ENCODE data around the gene CAMK2D.

DNA sequence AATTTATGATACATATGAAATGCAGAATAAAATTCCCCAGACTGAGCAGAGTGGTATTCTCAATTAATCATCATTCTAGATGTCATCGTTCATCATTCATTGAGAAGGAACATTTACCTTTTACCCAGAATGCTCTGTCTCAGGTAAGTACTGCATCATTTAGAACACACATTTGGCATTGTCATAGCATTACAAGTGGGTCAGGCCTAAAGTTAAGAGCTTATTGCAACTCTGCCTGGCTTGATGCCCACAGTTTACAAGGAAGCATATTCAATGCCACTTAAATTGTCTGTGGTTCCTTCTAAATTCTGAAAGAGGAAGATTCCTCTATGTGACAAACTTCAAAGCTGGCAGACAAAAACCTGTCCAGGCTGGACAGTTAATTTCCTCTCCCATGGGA is 87.3 kb downstream of the CAMK2D start:
- TF ChIP-seq RFX5 (IDR thresholded peaks at IDR 0.05) (no peak), JUN (IDR thresholded peaks at IDR 0.05) (no peak), POLR2A (IDR thresholded peaks at IDR 0.05; ENCODE audit: low read length) (no peak), MAZ (IDR thresholded peaks at IDR 0.05; ENCODE audit: borderline replicate concordance, low read depth, low read length) (no peak), EHMT2 (IDR thresholded peaks at IDR 0.05; ENCODE audit: low read depth) (no peak), RNF2 (IDR thresholded peaks at IDR 0.05; ENCODE audit: borderline replicate concordance, low read depth) (no peak), CBX8 (IDR thresholded peaks at IDR 0.05) (no peak), EP300 (IDR thresholded peaks at IDR 0.05) (no peak), RCOR1 (IDR thresholded peaks at IDR 0.05; ENCODE audit: low read depth, low read length) (no peak)
- TF ChIP-seq, protein P1, sequence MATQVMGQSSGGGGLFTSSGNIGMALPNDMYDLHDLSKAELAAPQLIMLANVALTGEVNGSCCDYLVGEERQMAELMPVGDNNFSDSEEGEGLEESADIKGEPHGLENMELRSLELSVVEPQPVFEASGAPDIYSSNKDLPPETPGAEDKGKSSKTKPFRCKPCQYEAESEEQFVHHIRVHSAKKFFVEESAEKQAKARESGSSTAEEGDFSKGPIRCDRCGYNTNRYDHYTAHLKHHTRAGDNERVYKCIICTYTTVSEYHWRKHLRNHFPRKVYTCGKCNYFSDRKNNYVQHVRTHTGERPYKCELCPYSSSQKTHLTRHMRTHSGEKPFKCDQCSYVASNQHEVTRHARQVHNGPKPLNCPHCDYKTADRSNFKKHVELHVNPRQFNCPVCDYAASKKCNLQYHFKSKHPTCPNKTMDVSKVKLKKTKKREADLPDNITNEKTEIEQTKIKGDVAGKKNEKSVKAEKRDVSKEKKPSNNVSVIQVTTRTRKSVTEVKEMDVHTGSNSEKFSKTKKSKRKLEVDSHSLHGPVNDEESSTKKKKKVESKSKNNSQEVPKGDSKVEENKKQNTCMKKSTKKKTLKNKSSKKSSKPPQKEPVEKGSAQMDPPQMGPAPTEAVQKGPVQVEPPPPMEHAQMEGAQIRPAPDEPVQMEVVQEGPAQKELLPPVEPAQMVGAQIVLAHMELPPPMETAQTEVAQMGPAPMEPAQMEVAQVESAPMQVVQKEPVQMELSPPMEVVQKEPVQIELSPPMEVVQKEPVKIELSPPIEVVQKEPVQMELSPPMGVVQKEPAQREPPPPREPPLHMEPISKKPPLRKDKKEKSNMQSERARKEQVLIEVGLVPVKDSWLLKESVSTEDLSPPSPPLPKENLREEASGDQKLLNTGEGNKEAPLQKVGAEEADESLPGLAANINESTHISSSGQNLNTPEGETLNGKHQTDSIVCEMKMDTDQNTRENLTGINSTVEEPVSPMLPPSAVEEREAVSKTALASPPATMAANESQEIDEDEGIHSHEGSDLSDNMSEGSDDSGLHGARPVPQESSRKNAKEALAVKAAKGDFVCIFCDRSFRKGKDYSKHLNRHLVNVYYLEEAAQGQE (IDR thresholded peaks at IDR 0.05) = no peak
- TF ChIP-seq, protein P2, sequence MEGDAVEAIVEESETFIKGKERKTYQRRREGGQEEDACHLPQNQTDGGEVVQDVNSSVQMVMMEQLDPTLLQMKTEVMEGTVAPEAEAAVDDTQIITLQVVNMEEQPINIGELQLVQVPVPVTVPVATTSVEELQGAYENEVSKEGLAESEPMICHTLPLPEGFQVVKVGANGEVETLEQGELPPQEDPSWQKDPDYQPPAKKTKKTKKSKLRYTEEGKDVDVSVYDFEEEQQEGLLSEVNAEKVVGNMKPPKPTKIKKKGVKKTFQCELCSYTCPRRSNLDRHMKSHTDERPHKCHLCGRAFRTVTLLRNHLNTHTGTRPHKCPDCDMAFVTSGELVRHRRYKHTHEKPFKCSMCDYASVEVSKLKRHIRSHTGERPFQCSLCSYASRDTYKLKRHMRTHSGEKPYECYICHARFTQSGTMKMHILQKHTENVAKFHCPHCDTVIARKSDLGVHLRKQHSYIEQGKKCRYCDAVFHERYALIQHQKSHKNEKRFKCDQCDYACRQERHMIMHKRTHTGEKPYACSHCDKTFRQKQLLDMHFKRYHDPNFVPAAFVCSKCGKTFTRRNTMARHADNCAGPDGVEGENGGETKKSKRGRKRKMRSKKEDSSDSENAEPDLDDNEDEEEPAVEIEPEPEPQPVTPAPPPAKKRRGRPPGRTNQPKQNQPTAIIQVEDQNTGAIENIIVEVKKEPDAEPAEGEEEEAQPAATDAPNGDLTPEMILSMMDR (IDR thresholded peaks at IDR 0.05) = no peak
- TF ChIP-seq, protein P3, sequence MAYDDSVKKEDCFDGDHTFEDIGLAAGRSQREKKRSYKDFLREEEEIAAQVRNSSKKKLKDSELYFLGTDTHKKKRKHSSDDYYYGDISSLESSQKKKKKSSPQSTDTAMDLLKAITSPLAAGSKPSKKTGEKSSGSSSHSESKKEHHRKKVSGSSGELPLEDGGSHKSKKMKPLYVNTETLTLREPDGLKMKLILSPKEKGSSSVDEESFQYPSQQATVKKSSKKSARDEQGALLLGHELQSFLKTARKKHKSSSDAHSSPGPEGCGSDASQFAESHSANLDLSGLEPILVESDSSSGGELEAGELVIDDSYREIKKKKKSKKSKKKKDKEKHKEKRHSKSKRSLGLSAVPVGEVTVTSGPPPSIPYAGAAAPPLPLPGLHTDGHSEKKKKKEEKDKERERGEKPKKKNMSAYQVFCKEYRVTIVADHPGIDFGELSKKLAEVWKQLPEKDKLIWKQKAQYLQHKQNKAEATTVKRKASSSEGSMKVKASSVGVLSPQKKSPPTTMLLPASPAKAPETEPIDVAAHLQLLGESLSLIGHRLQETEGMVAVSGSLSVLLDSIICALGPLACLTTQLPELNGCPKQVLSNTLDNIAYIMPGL (CRISPR knock-in tag; IDR thresholded peaks at IDR 0.05; ENCODE audit: borderline replicate concordance) = no peak
- TF ChIP-seq, protein P4, sequence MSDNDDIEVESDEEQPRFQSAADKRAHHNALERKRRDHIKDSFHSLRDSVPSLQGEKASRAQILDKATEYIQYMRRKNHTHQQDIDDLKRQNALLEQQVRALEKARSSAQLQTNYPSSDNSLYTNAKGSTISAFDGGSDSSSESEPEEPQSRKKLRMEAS (IDR thresholded peaks at IDR 0.05) = no peak

Data from A549 (cell line).